Measurements from ENCODE around the gene SEMA7A. TPM values are rescaled to one million over a fixed set of nuclear protein-coding genes. Genes with fewer than 3 reads are reported as not detected.
A peak's percentile ranks its signal among the peaks of the same experiment; 100 is the strongest.
"Not testable (repeated sequence)": the region's sequence is repeated elsewhere in the genome, so short reads cannot be mapped to it uniquely, and the experiment has no call there.

The SEMA7A gene, protein sequence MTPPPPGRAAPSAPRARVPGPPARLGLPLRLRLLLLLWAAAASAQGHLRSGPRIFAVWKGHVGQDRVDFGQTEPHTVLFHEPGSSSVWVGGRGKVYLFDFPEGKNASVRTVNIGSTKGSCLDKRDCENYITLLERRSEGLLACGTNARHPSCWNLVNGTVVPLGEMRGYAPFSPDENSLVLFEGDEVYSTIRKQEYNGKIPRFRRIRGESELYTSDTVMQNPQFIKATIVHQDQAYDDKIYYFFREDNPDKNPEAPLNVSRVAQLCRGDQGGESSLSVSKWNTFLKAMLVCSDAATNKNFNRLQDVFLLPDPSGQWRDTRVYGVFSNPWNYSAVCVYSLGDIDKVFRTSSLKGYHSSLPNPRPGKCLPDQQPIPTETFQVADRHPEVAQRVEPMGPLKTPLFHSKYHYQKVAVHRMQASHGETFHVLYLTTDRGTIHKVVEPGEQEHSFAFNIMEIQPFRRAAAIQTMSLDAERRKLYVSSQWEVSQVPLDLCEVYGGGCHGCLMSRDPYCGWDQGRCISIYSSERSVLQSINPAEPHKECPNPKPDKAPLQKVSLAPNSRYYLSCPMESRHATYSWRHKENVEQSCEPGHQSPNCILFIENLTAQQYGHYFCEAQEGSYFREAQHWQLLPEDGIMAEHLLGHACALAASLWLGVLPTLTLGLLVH
- polyA plus RNA-seq (ENCODE audit: insufficient read length in 4 of 4) = 10 to 100 TPM in 1 of 4 donors, 1 to 10 TPM in 3; 5.9 to 16.8 (median 6.7) TPM

DNA sequence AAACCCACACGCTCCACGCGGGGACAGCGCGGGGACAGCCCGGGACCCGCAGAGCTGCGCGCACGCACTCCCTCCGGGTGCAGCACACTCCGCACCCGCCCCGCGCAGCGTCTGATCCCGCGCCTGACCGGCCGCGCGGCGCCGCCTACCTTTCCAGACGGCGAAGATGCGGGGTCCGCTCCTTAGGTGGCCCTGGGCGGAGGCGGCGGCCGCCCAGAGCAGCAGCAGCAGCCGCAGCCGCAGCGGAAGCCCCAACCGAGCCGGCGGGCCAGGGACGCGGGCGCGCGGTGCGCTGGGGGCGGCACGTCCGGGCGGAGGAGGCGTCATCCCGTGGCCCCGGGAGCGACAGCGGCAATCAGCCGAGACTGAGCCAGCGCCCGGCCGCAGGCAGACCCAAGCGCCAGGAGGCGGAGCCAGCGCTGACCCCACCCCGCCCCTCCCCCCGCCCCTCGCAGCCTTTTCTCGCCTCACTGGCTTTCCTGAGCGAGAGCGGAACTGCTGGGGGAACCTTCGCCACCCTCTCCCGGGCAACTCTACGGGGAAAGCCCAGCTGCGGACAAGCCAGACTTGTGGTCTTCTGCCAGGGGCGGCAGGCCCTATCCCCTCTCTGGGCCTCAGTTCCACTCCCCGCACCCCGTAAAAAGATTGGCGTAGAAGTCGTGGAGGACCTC, at the start of gene SEMA7A:
Gene SEMA7A (minus strand): TSS at position 367 of the 671 bp plus-strand sequence. CDS start 40 bp downstream, at position 327.
- DNase-seq (ENCODE audit: low read depth in 4 of 4, low spot score in 3 of 4) = peak; percentile 46 to 62 (median 56)

DNA sequence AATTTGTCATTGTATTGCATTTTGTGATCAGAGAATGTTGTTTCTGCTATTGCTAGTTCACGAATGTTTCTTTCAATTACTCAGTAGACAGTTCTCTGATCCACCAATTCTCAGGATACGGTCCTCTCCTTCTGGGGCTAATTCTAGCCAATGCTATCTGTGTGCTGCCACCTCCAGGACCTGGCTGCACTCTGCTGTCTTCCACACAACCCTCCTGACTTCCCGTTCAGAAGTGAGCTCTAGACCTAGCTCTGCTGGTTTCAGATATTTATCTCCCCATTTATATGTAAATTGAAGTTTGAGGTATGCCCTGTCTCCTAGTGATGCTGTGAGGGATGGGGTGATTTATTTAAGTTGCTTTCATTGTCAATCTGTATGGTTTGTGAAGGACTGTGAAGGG, 48.9 kb upstream of the SEMA7A start:
- DNase-seq (ENCODE audit: low read depth in 4 of 4, low spot score in 3 of 4) = no peak

DNA sequence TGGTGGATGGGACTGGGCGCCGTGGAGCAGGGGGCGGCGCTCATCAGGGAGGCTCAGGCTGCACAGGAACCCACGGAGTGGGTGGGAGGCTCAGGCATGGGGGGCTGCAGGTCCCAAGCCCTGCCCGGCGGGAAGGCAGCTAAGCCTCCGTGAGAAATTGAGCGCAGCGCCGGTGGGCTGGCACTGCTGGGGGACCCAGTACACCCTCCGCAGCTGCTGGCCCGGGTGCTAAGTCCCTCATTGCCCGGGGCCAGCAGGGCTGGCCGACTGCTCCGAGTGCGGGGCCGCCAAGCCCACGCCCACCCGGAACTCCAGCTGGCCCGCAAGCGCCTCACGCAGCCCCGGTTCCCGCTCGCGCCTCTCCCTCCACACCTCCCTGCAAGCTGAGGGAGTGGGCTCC, 46.6 kb upstream of the SEMA7A start:
- DNase-seq (ENCODE audit: low read depth in 4 of 4, low spot score in 3 of 4) = not testable (repeated sequence)

DNA sequence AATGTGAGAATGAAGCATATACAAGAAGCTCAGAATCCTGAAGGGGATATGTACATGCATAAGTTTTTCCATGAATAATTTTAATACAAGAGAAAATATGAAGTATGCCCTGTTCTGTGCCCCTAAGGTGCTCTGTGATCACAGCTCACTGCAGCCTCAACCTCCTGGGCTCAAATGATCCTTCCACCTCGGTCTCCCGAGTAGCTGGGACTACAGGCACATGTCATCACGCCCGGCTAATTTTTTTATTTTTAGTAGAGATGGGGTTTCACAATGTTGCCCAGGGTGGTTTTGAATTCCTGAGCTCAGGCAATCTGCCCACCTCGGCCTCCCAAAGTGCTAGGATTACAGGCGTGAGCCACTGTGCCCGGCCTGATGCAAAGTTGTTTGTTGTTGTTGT, 37.9 kb upstream of the SEMA7A start:
- not testable (repeated sequence) for DNase-seq (ENCODE audit: low read depth in 4 of 4, low spot score in 3 of 4)

DNA sequence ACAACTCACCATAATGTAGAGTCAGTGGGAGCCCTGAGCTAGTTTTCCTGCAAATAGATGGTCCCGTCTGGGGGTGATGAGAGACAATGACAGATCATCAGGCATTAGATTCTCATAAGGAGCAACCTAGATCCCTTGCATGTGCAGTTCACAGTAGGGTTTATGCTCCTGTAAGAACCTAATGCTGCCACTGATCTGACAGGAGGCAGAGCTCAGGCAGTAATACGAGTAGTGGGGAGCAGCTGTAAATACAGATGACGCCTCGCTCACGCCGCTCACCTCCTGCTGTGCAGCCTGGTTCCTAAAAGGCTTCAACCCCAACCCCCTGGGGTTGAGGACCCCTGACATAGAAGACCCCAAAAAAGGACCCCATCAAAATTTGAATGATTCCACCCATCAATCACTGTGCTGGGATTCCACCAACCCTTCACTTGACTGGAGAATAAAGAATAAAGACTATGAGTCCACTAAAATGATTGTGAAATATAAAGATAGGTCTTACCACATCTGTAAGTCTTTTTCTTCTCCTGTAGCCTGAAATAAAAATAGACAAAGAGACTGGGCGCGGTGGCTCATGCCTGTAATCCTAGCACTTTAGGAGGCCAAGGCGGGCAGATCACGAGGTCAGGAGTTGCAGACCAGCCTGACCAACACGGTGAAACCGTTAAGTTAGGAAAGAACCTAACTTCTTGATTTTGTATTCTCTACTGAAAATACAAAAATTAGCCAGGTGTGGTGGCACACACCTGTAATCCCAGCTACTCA, 37.1 kb upstream of the SEMA7A start:
- no peak for DNase-seq (ENCODE audit: low read depth in 4 of 4, low spot score in 3 of 4)

DNA sequence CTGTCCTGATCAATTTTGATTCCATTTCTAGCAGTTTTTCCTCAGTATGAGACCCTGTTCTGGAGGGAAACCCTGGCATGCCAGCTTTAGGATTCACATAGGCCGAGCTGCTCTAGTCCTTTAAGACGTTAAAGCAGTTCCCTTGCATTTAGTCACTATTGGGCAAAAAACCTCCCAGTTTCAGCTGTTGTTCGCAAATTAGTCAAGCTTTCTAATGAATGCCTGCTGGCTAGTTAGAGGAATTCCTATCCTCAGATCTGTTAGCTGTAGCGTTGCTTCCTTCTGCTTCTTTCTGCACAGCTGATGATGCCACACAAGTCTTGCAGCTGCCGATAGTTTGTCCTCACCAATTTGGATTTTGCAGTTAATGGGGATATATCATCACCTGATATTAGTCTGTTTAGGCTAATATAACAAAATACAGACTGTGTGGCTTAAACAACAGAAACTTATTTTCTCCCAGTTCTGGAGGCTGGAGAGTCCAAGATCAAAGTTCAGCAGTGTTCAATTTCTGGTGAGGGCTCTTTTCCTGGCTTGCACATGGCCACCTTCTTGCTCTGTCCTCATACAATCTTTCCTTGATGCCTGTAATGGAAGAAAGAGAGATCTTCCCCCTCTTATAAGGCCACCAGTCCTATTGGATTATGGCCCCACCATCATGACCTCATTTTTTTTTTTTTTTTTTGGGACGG, 34.7 kb upstream of the SEMA7A start:
- DNase-seq (ENCODE audit: low read depth in 4 of 4, low spot score in 3 of 4) = no peak

DNA sequence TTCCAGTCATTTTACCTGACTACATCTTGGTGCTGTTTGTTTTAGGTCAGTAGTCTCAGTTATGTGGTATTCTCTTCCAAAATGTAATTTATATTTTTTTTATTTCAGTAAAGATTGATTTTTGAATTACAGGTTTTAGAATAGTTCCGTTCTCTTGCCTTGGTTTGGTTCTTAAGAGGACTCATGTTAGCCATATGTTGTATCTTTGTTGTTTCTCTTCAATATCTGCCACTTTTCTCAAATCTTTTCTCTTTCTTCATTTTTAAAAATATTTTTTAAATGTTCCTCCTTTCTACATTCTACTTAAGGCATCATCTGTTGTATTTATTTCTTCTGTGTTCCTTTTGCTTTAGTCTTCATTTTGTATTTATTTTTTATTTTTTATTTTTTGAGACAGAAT, 32.8 kb upstream of the SEMA7A start:
- no peak for DNase-seq (ENCODE audit: low read depth in 4 of 4, low spot score in 3 of 4)

DNA sequence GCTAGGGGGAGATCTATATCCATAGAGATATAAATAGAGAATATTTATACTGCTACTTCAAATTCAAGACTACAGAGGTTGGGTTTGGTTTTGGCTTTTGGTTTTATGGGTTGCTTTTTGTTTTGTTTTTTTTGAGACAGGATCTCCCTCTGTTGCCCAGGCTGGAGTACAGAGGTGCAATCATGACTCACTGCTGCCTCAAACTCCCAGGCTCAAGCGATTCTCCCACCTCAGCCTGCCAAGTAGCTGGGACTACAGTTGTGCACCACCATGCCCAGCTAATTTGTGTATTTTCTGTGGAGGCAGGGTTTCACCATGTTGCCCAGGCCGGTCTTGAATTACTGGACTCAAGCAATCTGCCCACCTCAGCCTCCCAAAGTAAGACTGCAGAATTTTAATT, 31.1 kb upstream of the SEMA7A start:
- DNase-seq (ENCODE audit: low read depth in 4 of 4, low spot score in 3 of 4) = no peak

DNA sequence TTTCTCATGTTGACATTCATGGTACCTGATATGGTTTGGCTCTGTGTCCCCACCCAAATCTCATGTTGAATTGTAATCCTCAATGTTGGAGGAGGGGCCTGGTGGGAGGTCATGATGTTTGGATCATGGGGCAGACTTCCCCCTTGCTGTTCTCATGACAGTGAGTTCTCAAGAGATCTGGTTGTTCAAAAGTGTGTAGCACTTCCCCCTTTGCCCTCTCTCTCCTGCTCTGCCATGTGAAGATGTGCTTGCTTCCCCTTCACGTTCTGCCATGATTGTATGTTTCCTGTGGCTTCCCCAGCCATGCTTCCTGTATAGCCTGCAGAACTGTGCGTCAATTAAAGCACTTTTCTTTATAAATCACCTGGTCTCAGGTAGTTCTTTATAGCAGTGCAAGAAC, 30.5 kb upstream of the SEMA7A start:
- DNase-seq (ENCODE audit: low read depth in 4 of 4, low spot score in 3 of 4) = no peak

DNA sequence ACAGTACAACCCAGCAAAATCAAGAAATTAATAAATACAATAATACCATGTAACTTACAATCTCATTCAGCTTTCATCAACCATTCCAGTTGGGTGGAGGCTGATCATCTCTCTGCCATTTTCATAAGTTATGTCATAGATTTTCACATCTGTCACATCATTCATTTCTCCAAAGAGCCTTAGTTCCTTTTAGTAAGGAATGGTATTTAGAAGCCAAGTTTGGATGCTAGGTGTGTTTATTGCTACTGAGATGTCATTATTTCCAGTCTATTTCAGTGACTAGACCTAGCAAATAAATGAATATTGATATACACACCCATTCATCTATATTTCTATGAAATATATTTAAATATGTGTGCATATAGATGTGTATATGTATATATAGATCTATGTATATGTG, 29.9 kb upstream of the SEMA7A start:
- DNase-seq (ENCODE audit: low read depth in 4 of 4, low spot score in 3 of 4) = no peak

DNA sequence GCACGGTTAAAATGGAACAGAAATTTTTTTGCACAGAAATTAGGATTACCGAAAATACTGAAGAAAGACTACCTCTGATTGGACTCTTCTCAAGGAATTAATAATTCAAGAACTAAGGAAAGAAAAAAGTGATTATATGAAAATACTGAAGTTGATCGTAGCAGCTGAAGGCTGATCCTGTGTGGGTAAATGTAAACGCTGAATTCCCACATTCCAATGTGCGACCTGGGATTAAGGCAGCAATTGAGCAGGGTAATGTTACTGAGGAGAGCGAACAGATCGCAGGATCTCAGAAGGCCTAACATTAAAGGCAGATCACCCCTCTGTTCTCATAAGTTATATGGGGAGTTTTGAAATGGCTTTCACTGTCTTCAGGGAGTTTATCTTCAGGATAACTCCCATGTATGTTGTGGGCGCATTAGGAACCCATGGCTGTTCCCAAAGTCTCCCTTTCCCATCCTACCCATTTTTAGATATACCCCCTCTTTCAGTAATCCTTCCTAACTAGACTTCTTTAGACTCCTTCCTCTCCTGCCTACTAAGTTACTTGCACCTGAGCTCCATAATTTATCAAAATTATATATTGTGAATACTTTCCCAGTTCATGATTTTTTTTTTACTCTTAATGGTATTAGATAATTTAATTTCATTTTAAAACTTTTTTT, 28.2 kb upstream of the SEMA7A start:
- DNase-seq (ENCODE audit: low read depth in 4 of 4, low spot score in 3 of 4) = no peak

DNA sequence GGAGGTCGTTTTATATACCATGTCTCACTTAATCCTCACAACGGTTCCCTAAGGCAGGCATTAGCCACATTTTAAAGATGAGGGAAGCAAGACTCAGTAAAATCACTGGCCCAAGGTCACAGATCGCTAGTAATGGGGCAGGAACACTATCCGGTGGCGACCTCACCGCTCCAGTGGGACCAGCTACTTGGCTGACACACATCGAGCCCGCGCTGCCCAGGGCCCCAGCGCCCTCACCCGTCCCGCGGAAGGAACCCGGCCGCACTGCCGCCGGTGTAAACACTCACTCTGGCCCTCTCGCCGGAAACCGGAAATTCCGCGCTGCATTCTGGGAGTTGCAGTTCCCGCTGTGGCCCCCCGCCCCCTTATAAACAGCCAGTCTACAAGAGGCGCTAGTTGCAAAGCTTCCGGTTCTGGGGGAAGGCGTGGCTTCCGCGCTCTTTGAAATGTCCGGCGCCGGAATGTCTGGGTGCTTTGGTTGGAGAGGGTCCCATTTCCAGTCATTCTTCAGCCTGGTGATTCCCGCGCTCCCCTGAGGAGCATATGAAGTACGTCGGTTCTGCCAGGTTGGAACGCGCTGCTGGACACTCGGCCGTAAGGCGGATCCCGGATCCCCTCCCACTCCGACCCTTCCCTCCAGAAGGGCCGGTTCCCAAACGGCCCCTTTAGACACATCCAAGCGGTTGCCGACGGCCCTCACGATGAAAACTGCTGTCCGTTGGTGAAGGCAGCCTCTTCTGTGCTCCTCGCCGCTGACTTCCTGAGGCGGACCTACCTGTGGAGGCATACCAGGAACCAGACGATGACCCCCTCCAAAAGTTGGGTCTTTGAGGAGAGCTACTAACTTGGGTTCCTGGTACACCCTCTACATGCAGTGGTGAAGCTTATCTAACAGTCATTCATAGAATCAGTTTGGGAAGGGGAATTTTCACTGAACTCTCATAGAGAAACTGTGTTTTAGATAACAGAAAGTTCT, 27.4 kb upstream of the SEMA7A start, which contains the start of gene UBL7:
Gene UBL7 (minus strand): TSS at position 290 of the 976 bp plus-strand sequence. CDS start 2,293 bp downstream, outside the sequence.
- DNase-seq (ENCODE audit: low read depth in 4 of 4, low spot score in 3 of 4) = peak; percentile 88 to 95 (median 93)

DNA sequence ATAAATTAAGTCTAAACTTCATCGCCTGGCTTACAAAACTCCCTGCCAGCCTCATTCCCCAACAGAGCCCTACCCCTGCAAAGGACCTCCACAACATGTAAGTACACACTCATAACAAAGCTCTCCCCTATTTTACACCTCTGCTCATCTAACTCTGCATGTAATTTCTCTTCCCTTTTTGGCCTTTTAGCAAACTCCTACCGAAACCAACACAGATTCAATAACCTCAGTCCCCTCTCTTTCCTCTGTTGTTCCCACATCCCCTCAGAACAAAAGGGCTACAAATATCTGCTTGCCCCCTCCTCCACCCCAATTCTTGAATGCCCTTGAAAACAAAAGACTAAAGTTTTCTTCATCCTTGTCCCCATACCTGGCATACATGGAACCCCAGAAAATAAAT, 26.5 kb upstream of the SEMA7A start:
- DNase-seq (ENCODE audit: low read depth in 4 of 4, low spot score in 3 of 4) = no peak

DNA sequence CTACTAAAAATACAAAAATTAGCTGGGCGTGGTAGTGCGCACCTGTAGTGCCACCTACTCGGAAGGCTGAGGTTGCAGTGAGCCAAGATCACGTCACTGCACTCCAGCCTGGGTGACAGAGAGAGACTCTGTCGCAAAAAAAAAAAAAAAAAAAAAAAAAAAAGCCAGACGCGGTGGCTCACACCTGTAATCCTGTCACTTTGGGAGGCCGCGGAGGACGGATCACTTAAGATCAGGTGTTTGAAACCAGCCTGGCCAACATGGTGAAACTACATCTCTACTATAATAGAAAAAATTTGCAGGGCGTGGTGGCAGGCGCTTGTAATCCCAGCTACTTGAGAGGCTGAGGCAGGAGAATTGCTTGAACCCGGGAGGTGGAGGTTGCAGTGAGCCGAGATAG, 26.0 kb upstream of the SEMA7A start:
- not testable (repeated sequence) for DNase-seq (ENCODE audit: low read depth in 4 of 4, low spot score in 3 of 4)

DNA sequence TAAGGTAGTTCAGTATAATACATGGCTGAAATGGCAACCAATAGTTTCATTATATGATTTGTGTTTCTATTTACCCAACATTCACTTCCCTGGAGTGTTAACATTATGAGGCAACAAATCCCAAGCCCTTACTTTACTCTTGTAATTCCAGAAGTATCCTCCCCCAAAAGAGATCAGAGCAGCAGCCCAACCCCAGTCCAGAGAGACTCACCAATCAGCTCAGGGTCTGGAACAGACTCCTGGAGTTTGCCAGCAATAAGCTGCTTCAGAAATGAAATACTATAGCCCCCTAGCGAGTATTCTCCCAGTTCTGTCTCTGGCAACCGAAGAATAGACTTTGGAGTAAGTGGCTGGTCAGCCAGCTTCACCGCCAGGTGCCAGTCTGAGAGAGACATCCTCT, 24.7 kb upstream of the SEMA7A start:
- DNase-seq (ENCODE audit: low read depth in 4 of 4, low spot score in 3 of 4) = no peak

DNA sequence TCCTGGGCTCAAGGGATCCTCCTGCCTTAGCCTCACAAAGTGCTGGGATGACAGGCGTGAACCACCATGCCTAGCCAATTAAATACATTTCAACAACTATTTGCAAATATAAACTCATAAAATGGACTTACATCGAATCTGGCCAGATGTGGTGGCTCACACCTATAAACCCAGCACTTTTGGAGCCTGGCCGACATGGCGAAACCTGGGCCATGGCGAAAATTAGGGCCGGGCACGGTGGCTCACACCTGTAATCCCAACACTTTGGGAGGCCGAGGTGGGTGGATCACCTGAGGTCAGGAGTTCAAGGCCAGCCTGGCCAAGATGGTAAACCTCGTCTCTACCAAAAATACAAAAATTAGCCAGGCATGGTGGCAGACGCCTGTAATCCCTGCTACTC, 23.3 kb upstream of the SEMA7A start:
- not testable (repeated sequence) for DNase-seq (ENCODE audit: low read depth in 4 of 4, low spot score in 3 of 4)

DNA sequence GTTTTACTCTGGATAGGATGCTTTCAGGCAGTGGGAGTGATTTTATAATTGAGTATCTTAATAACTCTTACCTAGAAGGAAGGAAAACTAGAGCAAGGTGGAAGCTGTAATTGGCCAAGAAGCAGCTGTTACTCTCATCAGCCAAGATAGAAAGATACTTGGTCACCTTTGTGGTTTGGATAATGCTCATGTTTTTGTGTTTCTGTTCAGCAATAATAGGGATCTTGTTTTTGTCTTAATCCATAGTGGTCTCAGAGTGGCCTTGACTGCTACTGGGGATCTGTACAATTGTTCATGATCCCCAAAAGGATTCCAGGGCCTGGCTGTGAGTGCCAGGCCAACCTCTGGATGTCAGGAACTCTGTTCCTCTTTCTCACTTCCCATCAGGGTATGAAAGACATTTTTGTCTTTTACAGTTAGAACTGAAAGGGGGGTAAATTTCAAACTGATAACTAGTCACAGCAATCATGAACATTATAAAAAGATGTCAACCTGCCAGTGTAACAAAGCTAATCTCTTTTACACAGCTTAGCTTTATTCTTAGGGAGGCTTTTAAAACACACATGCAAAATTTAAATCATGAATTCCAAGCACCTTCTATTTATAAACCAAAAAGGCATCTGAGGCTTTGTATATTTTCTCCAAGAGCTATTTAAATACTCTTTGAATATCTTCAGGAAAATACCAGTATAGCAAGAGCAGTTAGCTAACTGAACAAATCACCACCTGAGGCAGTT, 21.2 kb upstream of the SEMA7A start:
- DNase-seq (ENCODE audit: low read depth in 4 of 4, low spot score in 3 of 4) = no peak

Measured in left renal pelvis (tissue), 4 donors.